ENCODE results near the gene GPNMB. TPM values are rescaled to one million over a fixed set of nuclear protein-coding genes. Genes with fewer than 3 reads are reported as not detected.

GPNMB gene
- total and polyA plus RNA-seq, 2 of the 13 experiments (the other 11 are each of a cell fraction or from before 2014, with no cell fraction given): 1.1 to 1.6 TPM

- TF ChIP-seq, protein P1, sequence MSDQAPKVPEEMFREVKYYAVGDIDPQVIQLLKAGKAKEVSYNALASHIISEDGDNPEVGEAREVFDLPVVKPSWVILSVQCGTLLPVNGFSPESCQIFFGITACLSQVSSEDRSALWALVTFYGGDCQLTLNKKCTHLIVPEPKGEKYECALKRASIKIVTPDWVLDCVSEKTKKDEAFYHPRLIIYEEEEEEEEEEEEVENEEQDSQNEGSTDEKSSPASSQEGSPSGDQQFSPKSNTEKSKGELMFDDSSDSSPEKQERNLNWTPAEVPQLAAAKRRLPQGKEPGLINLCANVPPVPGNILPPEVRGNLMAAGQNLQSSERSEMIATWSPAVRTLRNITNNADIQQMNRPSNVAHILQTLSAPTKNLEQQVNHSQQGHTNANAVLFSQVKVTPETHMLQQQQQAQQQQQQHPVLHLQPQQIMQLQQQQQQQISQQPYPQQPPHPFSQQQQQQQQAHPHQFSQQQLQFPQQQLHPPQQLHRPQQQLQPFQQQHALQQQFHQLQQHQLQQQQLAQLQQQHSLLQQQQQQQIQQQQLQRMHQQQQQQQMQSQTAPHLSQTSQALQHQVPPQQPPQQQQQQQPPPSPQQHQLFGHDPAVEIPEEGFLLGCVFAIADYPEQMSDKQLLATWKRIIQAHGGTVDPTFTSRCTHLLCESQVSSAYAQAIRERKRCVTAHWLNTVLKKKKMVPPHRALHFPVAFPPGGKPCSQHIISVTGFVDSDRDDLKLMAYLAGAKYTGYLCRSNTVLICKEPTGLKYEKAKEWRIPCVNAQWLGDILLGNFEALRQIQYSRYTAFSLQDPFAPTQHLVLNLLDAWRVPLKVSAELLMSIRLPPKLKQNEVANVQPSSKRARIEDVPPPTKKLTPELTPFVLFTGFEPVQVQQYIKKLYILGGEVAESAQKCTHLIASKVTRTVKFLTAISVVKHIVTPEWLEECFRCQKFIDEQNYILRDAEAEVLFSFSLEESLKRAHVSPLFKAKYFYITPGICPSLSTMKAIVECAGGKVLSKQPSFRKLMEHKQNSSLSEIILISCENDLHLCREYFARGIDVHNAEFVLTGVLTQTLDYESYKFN (CRISPR knock-in tag; conservative IDR thresholded peaks at IDR 0.05): peak; percentile 23; the same call in 1 of the 2 replicates
- TF ChIP-seq ZNF646 (CRISPR knock-in tag; IDR thresholded peaks at IDR 0.05) (no peak), SRSF1 (optimal IDR thresholded peaks at IDR 0.05; ENCODE audit: low read depth, low read length) (no peak), GFI1 (CRISPR knock-in tag; IDR thresholded peaks at IDR 0.05; ENCODE audit: borderline replicate concordance) (peak; percentile 43; the same call in 1 of the 2 replicates), ZNF772 (CRISPR knock-in tag; IDR thresholded peaks at IDR 0.05) (peak; percentile 60; the same call in 1 of the 2 replicates), ONECUT2 (CRISPR knock-in tag; IDR thresholded peaks at IDR 0.05) (no peak), HOXA7 (CRISPR knock-in tag; IDR thresholded peaks at IDR 0.05) (no peak), CHD4 (IDR thresholded peaks at IDR 0.05; ENCODE audit: borderline replicate concordance, low read length) (no peak), SP1 (IDR thresholded peaks at IDR 0.05) (no peak), SP1 (CRISPR knock-in tag; IDR thresholded peaks at IDR 0.05) (no peak), RXRA (CRISPR knock-in tag; IDR thresholded peaks at IDR 0.05) (0 out of 2 replicates have a peak, but pooled peaks have one; percentile 40), MIER3 (CRISPR knock-in tag; IDR thresholded peaks at IDR 0.05; ENCODE audit: borderline replicate concordance) (peak; percentile 64; the same call in 1 of the 2 replicates), MXI1 (IDR thresholded peaks at IDR 0.05; ENCODE audit: borderline replicate concordance, low read depth, low read length) (peak; percentile 84; the same call in 1 of the 3 replicates), TRIM22 (IDR thresholded peaks at IDR 0.05) (no peak), ADNP (CRISPR knock-in tag; IDR thresholded peaks at IDR 0.05) (no peak), ZNF678 (CRISPR knock-in tag; IDR thresholded peaks at IDR 0.05) (no peak)
- TF ChIP-seq, protein P2, sequence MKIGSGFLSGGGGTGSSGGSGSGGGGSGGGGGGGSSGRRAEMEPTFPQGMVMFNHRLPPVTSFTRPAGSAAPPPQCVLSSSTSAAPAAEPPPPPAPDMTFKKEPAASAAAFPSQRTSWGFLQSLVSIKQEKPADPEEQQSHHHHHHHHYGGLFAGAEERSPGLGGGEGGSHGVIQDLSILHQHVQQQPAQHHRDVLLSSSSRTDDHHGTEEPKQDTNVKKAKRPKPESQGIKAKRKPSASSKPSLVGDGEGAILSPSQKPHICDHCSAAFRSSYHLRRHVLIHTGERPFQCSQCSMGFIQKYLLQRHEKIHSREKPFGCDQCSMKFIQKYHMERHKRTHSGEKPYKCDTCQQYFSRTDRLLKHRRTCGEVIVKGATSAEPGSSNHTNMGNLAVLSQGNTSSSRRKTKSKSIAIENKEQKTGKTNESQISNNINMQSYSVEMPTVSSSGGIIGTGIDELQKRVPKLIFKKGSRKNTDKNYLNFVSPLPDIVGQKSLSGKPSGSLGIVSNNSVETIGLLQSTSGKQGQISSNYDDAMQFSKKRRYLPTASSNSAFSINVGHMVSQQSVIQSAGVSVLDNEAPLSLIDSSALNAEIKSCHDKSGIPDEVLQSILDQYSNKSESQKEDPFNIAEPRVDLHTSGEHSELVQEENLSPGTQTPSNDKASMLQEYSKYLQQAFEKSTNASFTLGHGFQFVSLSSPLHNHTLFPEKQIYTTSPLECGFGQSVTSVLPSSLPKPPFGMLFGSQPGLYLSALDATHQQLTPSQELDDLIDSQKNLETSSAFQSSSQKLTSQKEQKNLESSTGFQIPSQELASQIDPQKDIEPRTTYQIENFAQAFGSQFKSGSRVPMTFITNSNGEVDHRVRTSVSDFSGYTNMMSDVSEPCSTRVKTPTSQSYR (CRISPR knock-in tag; IDR thresholded peaks at IDR 0.05; ENCODE audit: borderline replicate concordance): no peak
Observed at GRCh38 chr7:23273141-23273599, 26.6 kb downstream of the GPNMB start (continued).

Measured in HepG2 (cell line).